HG02840 (cell line): ENCODE measurements around the gene CYP27C1.

Experiments
- ATAC-seq: cut with Tn5 transposase; IDR thresholded peaks from one replicate; pipeline ENCODE4 v1.9.1; 2021; ENCODE audit warnings: mild to moderate bottlenecking, moderate library complexity, moderate number of reproducible peaks; ENCODE audit not compliant: unreplicated experiment, low FRiP score

Gene CYP27C1

GRCh38 chr2:127157651-127158485 lies 62.2 kb downstream of the CYP27C1 start:
- ATAC-seq: no peak

DNA sequence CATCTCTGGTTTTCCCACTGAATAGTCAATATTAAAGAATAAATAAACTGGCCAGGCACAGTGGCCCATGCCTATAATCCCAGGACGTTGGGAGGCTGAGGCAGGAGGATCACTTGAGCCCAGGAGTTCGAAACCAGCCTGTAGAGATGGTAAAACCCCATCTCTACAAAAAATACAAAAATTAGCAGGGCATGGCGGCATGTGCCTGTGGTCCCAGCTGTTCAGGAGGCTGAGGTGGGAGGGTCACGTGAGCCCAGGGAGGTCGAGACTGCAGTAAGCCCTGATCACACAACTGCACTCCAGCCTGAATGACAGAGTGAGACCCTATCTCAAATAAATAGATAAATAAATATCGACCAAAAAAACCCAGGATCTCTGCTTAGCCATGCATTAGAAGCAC lies 63.0 kb downstream of the CYP27C1 start:
- no peak for ATAC-seq

- no peak for ATAC-seq
Observed at GRCh38 chr2:127155947-127156346, 64.2 kb downstream of the CYP27C1 start.

- ATAC-seq: no peak
Observed at GRCh38 chr2:127155028-127155581, 65.0 kb downstream of the CYP27C1 start.

DNA sequence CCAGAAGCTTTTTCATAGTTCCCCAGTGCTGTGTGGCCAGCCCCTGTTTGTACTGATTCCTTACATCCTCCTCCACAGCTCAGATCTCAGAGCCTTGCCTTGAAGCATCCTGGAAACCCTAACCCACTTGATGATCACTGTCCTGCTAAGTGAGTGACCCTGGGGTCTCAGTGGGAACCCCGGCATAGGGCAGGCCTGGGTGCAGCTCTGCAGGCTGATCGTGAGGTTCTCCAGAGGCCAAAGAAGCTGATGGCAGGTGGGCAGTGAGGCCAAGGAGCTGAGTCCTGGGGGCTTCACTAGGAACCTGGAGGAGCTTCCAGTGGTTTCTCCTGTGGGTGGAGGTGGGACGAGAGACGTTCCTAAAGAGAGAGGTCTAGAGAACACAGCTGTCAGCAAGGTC lies 65.7 kb downstream of the CYP27C1 start:
- ATAC-seq: no peak

- ATAC-seq: no peak
Observed at GRCh38 chr2:127153691-127154158, 66.4 kb downstream of the CYP27C1 start.

DNA sequence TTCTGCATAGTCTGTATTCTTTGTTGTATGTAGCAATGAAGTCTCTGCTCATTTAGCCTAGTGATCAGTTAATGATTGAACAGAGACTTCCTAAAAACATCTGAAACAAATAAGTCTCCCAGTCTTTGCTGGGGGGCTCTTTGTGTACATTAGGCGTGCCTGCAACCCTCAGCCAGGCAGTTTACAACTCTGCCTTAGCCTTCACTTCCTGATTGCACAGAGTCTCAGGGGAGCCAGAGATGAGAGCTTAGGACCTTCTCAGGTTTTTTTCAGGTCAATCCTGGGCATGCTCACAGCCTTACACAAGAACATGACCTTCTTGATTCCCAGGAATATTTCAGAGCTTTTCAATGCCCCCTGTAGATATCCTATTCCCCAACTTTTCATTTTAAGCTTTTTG lies 69.1 kb downstream of the CYP27C1 start:
- no peak for ATAC-seq

DNA sequence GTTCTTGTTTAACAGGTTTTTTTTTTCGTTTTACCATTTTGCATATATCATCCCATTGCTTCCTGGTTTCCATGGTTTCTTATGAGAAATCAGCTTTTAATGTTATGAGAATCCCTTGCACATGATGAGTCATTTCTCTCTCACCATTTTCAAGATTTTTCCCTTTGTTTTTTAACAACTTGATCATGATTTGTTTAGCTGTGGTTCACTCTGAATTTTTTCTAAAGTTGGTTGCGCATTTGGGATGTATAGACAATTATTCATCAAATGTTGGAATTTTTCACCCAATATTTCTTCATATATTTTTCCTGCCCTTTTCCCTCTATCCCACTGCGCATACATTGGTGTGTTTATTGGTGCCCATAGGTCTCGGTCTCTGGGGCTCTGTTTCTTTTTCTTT lies 70.7 kb downstream of the CYP27C1 start:
- ATAC-seq: no peak

DNA sequence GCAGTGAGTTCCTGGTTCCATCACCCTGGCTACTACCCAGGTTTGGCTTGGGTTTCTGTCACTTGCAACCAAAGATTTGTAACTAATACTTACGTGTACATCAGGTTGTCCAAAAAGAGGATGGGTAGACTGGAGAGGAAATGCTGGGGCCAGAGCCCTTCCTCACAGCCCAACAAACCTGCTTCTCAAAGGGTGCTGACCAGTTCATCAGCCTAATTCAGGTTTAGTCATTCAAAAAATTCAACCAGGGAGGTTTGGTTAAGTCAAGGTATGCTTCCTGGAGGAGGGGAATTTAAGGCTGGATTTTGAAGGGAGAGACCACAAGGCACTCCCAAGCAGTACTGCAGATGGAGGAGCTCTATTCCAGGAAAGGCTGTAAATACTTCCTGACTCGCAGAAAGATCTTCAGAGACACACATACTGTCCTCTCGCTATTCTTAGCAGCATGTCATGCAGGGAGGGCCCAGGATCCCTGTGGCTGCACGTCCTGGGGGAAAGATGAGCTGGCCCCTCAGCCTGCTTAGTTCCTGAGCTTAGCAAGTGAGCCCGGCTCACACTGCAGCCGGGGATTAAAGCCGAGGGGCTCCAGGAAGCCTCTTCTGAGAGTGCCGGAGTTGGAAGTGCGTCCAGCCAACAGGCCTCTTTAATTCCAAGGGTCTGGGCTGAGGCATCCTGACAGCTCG lies 73.1 kb downstream of the CYP27C1 start:
- no peak for ATAC-seq

- no peak for ATAC-seq
Observed at GRCh38 chr2:127146071-127146725, 73.9 kb downstream of the CYP27C1 start.

GRCh38 chr2:127145280-127145895 lies 74.7 kb downstream of the CYP27C1 start:
- no peak for ATAC-seq

GRCh38 chr2:127143841-127144782 lies 76.0 kb downstream of the CYP27C1 start:
- no peak for ATAC-seq

GRCh38 chr2:127142663-127143630 lies 77.2 kb downstream of the CYP27C1 start:
- ATAC-seq: no peak

DNA sequence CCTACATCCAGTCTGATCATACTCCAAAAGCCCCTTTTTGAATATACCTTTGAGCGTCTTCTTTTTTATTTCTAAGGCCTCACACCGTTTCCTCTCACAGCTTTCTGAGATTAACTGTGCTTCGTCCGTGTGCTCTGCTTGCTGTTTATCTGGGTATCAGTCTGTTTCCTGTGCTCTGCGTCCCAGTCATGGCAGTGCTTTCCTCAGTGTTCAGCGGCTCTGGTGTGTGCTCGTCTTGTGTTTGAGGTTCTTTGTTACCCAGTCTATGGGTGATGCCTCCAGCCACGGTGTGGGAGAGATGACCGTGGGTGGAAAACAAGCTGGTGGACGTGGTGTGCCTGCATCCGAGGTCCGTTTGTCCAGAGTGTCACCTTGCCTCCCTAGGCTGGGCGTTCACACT lies 79.6 kb downstream of the CYP27C1 start:
- no peak for ATAC-seq

GRCh38 chr2:127139766-127140165 lies 80.3 kb downstream of the CYP27C1 start:
- ATAC-seq: no peak

- no peak for ATAC-seq
Observed at GRCh38 chr2:127138281-127138680, 81.8 kb downstream of the CYP27C1 start.

DNA sequence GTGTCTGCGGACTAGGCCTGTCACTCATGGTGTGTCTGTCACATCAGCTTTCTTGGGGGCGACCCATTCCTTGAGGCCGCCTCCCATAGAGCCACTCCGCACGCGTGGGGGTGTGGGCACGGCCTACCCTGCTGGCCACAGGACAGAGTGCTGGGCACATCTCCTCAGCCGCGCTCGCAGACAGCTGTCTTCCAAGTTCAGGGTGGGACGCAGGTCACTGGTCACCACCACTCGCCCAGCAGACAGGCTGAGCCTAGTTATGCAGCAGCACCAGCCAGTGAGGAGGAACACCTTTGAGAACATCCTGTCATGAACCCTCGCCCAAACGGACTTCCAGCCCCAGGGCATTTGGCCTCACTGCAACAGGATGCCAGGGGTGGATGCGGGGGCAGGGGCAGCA lies 82.4 kb downstream of the CYP27C1 start:
- no peak for ATAC-seq

GRCh38 chr2:127137225-127137624 lies 82.9 kb downstream of the CYP27C1 start:
- ATAC-seq: no peak
